GM04504 (cell line): ENCODE measurements around the gene LUZP2.

ENCODE experiments used
- DNase-seq: peaks from one replicate; pipeline ENCODE4 v3.0.0-alpha.2; 2012; ENCODE audit warnings: low read depth

LUZP2 gene

GRCh38 chr11:24716403-24716802 is 219.6 kb downstream of the LUZP2 start:
- no peak for DNase-seq

- DNase-seq: no peak
Measured at GRCh38 chr11:24723231-24723630, 226.4 kb downstream of the LUZP2 start.

GRCh38 chr11:24731554-24731953 is 234.7 kb downstream of the LUZP2 start:
- DNase-seq: no peak

- DNase-seq: no peak
Measured at GRCh38 chr11:24734742-24735237, 237.9 kb downstream of the LUZP2 start.

- no peak for DNase-seq
Measured at GRCh38 chr11:24738972-24739371, 242.1 kb downstream of the LUZP2 start.

GRCh38 chr11:24739637-24740036 is 242.8 kb downstream of the LUZP2 start:
- no peak for DNase-seq

GRCh38 chr11:24747275-24748251 is 250.7 kb downstream of the LUZP2 start:
- no peak for DNase-seq

- no peak for DNase-seq
Measured at GRCh38 chr11:24748261-24748660, 251.4 kb downstream of the LUZP2 start.

GRCh38 chr11:24754406-24754805 is 257.6 kb downstream of the LUZP2 start:
- DNase-seq: no peak

GRCh38 chr11:24755260-24755839 is 258.5 kb downstream of the LUZP2 start:
- DNase-seq: no peak

GRCh38 chr11:24759742-24760141 is 262.9 kb downstream of the LUZP2 start:
- no peak for DNase-seq

- DNase-seq: no peak
Measured at GRCh38 chr11:24760681-24761080, 263.8 kb downstream of the LUZP2 start.

- DNase-seq: no peak
Measured at GRCh38 chr11:24762076-24762475, 265.2 kb downstream of the LUZP2 start.

- DNase-seq: no peak
Measured at GRCh38 chr11:24767411-24767810, 270.6 kb downstream of the LUZP2 start.

GRCh38 chr11:24773322-24773721 is 276.5 kb downstream of the LUZP2 start:
- DNase-seq: no peak

- no peak for DNase-seq
Measured at GRCh38 chr11:24779791-24780190, 282.9 kb downstream of the LUZP2 start.

- DNase-seq: no peak
Measured at GRCh38 chr11:24781288-24781687, 284.4 kb downstream of the LUZP2 start.

- no peak for DNase-seq
Measured at GRCh38 chr11:24793479-24793878, 296.6 kb downstream of the LUZP2 start.

GRCh38 chr11:24794064-24794463 is 297.2 kb downstream of the LUZP2 start:
- DNase-seq: no peak

GRCh38 chr11:24805671-24806070 is 308.8 kb downstream of the LUZP2 start:
- DNase-seq: no peak

GRCh38 chr11:24808173-24808572 is 311.3 kb downstream of the LUZP2 start:
- no peak for DNase-seq

- DNase-seq: no peak
Measured at GRCh38 chr11:24819006-24819405, 322.2 kb downstream of the LUZP2 start.

- no peak for DNase-seq
Measured at GRCh38 chr11:24819863-24820434, 323.1 kb downstream of the LUZP2 start.
